ENCODE results near the gene C18orf63. TPM values are rescaled to one million over a fixed set of nuclear protein-coding genes. Genes with fewer than 3 reads are reported as not detected.

C18orf63 gene
- polyA plus RNA-seq, 1 donor from 2014 or later, result not detected

DNA sequence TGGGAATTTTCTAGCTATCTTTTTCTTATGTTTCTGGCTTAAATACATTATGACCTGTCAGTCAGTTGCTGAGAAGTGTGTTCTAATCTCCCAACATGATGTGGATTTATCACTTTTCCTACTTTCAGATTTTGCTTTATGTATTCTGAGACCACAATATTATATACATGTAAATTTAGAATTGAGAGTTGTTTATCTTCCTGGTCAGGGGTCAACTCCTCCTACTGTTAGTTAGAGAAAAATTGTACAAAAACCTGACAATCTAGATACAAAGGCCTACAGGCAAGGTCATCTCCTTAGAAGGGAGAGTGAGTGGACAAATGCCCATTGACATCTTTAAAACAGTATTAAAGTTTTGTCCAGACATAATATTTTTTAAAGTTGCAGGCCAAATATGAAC is 30.6 kb downstream of the C18orf63 start:
- no peak for TF ChIP-seq MXI1 (conservative IDR thresholded peaks at IDR 0.05; ENCODE audit: poor library complexity, severe bottlenecking)
- no peak overlapping the region for H3K4me3 ChIP-seq (ENCODE audit: low read length)
- H2AFZ ChIP-seq (ENCODE audit: low read depth, low read length), result no peak overlapping the region
- H3K4me2 ChIP-seq (ENCODE audit: low read length), result no peak overlapping the region
- H4K20me1 ChIP-seq (ENCODE audit: insufficient read depth), result no peaks in the 10 kb centered on the region
- no peak overlapping the region for H3K9ac ChIP-seq (ENCODE audit: low read length)
- H3F3A ChIP-seq (ENCODE audit: insufficient read depth, low read length, poor library complexity, severe bottlenecking), result no peaks in the 10 kb centered on the region
- H3K27me3 ChIP-seq (ENCODE audit: insufficient read depth, low read depth, low read length), result no peaks in the 10 kb centered on the region
- no peak overlapping the region for H3K27ac ChIP-seq (ENCODE audit: low read length)
- no peaks in the 10 kb centered on the region for H3K9me2 ChIP-seq (ENCODE audit: insufficient read depth, low read length)
- no peaks in the 10 kb centered on the region for H3K36me3 ChIP-seq (ENCODE audit: insufficient read depth, low read length)
- no peaks in the 10 kb centered on the region for H3K9me3 ChIP-seq (ENCODE audit: low read length)
- H3K79me2 ChIP-seq (replicated peaks; ENCODE audit: insufficient read depth, low read length), result no peaks in the 10 kb centered on the region

DNA sequence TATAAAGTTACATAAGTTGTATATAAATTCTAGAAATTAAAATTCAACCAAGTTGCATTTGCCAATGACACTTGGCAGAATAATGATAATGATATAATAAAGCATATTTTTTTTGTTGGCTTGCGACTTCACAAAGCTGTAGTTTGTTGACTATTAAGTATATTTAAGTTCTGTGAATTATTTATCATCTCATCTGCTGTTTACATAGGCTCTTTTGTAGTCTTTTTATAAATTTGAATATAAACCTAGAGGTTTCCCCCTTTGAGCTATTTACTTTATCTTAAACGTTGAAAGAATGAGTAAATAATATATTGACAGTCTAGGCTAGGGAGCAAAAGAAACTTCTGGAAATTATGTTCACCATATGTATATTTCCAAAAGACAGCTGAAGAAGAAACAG is 32.9 kb downstream of the C18orf63 start:
- Histone ChIP-seq H3K9ac (ENCODE audit: low read length) (no peak overlapping the region), H2AFZ (ENCODE audit: low read depth, low read length) (no peak overlapping the region), H3K4me2 (ENCODE audit: low read length) (no peak overlapping the region), H4K20me1 (ENCODE audit: insufficient read depth) (no peaks in the 10 kb centered on the region), H3K27ac (ENCODE audit: low read length) (no peak overlapping the region), H3F3A (ENCODE audit: insufficient read depth, low read length, poor library complexity, severe bottlenecking) (no peaks in the 10 kb centered on the region), H3K36me3 (ENCODE audit: insufficient read depth, low read length) (no peaks in the 10 kb centered on the region), H3K9me3 (ENCODE audit: low read length) (no peaks in the 10 kb centered on the region), H3K4me3 (ENCODE audit: low read length) (no peak overlapping the region), H3K9me2 (ENCODE audit: insufficient read depth, low read length) (no peaks in the 10 kb centered on the region), H3K79me2 (replicated peaks; ENCODE audit: insufficient read depth, low read length) (no peaks in the 10 kb centered on the region), H3K27me3 (ENCODE audit: insufficient read depth, low read depth, low read length) (no peaks in the 10 kb centered on the region)
- TF ChIP-seq POLR2AphosphoS5 (IDR thresholded peaks at IDR 0.05) (no peak), RAD21 (conservative IDR thresholded peaks at IDR 0.05) (no peak), MXI1 (conservative IDR thresholded peaks at IDR 0.05; ENCODE audit: poor library complexity, severe bottlenecking) (no peak), EZH2 (IDR thresholded peaks at IDR 0.05; ENCODE audit: borderline replicate concordance, insufficient read depth, low read length, poor library complexity, severe bottlenecking) (no peak), EP300 (conservative IDR thresholded peaks at IDR 0.05; ENCODE audit: poor library complexity, severe bottlenecking) (no peak), TAF1 (IDR thresholded peaks at IDR 0.05; ENCODE audit: low read depth) (no peak), SMC3 (conservative IDR thresholded peaks at IDR 0.05; ENCODE audit: poor library complexity) (no peak)
- TF ChIP-seq, protein P1, sequence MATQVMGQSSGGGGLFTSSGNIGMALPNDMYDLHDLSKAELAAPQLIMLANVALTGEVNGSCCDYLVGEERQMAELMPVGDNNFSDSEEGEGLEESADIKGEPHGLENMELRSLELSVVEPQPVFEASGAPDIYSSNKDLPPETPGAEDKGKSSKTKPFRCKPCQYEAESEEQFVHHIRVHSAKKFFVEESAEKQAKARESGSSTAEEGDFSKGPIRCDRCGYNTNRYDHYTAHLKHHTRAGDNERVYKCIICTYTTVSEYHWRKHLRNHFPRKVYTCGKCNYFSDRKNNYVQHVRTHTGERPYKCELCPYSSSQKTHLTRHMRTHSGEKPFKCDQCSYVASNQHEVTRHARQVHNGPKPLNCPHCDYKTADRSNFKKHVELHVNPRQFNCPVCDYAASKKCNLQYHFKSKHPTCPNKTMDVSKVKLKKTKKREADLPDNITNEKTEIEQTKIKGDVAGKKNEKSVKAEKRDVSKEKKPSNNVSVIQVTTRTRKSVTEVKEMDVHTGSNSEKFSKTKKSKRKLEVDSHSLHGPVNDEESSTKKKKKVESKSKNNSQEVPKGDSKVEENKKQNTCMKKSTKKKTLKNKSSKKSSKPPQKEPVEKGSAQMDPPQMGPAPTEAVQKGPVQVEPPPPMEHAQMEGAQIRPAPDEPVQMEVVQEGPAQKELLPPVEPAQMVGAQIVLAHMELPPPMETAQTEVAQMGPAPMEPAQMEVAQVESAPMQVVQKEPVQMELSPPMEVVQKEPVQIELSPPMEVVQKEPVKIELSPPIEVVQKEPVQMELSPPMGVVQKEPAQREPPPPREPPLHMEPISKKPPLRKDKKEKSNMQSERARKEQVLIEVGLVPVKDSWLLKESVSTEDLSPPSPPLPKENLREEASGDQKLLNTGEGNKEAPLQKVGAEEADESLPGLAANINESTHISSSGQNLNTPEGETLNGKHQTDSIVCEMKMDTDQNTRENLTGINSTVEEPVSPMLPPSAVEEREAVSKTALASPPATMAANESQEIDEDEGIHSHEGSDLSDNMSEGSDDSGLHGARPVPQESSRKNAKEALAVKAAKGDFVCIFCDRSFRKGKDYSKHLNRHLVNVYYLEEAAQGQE (IDR thresholded peaks at IDR 0.05; ENCODE audit: borderline replicate concordance), result no peak
- TF ChIP-seq, protein P2, sequence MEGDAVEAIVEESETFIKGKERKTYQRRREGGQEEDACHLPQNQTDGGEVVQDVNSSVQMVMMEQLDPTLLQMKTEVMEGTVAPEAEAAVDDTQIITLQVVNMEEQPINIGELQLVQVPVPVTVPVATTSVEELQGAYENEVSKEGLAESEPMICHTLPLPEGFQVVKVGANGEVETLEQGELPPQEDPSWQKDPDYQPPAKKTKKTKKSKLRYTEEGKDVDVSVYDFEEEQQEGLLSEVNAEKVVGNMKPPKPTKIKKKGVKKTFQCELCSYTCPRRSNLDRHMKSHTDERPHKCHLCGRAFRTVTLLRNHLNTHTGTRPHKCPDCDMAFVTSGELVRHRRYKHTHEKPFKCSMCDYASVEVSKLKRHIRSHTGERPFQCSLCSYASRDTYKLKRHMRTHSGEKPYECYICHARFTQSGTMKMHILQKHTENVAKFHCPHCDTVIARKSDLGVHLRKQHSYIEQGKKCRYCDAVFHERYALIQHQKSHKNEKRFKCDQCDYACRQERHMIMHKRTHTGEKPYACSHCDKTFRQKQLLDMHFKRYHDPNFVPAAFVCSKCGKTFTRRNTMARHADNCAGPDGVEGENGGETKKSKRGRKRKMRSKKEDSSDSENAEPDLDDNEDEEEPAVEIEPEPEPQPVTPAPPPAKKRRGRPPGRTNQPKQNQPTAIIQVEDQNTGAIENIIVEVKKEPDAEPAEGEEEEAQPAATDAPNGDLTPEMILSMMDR (IDR thresholded peaks at IDR 0.05; ENCODE audit: poor library complexity, severe bottlenecking), result no peak

DNA sequence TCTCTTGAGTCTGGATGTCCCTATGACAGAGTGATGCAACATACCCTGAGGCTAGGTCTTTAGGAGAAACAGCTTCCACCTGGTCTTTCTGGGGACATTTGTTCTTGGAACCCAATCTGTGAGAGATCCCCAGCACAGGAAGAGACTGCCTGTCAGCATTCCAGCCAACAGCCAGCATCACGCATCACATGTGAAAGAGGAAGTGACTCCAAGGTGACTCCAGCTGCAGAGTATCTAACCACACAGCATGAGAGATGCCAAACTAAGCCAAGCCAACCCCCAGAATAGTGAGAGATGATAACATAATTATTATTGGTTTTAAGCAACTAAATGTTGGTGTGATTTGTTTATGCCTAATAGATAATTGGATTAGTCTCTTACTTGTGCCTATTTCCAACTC is 35.7 kb downstream of the C18orf63 start:
- TF ChIP-seq EP300 (conservative IDR thresholded peaks at IDR 0.05; ENCODE audit: poor library complexity, severe bottlenecking) (no peak), TAF1 (IDR thresholded peaks at IDR 0.05; ENCODE audit: low read depth) (no peak), POLR2AphosphoS5 (IDR thresholded peaks at IDR 0.05) (no peak), RAD21 (conservative IDR thresholded peaks at IDR 0.05) (no peak), EZH2 (IDR thresholded peaks at IDR 0.05; ENCODE audit: borderline replicate concordance, insufficient read depth, low read length, poor library complexity, severe bottlenecking) (no peak), MXI1 (conservative IDR thresholded peaks at IDR 0.05; ENCODE audit: poor library complexity, severe bottlenecking) (no peak), SMC3 (conservative IDR thresholded peaks at IDR 0.05; ENCODE audit: poor library complexity) (no peak)
- TF ChIP-seq, protein P2 (IDR thresholded peaks at IDR 0.05; ENCODE audit: poor library complexity, severe bottlenecking), result no peak
- TF ChIP-seq, protein P1 (IDR thresholded peaks at IDR 0.05; ENCODE audit: borderline replicate concordance), result no peak
- H3K4me2 ChIP-seq (ENCODE audit: low read length), result no peak overlapping the region
- H3K27ac ChIP-seq (ENCODE audit: low read length), result no peak overlapping the region
- H3K9ac ChIP-seq (ENCODE audit: low read length), result no peak overlapping the region
- H3K27me3 ChIP-seq (ENCODE audit: insufficient read depth, low read depth, low read length), result no peaks in the 10 kb centered on the region
- H2AFZ ChIP-seq (ENCODE audit: low read depth, low read length), result no peak overlapping the region
- no peaks in the 10 kb centered on the region for H3K9me3 ChIP-seq (ENCODE audit: low read length)
- no peaks in the 10 kb centered on the region for H3K79me2 ChIP-seq (replicated peaks; ENCODE audit: insufficient read depth, low read length)
- no peaks in the 10 kb centered on the region for H4K20me1 ChIP-seq (ENCODE audit: insufficient read depth)
- no peaks in the 10 kb centered on the region for H3F3A ChIP-seq (ENCODE audit: insufficient read depth, low read length, poor library complexity, severe bottlenecking)
- H3K4me3 ChIP-seq (ENCODE audit: low read length), result no peak overlapping the region
- H3K9me2 ChIP-seq (ENCODE audit: insufficient read depth, low read length), result no peaks in the 10 kb centered on the region
- H3K36me3 ChIP-seq (ENCODE audit: insufficient read depth, low read length), result no peaks in the 10 kb centered on the region

All from neural cell (in vitro differentiated cells).